Measurements from ENCODE around the gene SEMA5A. TPM values are rescaled to one million over a fixed set of nuclear protein-coding genes. Genes with fewer than 3 reads are reported as not detected.

Gene SEMA5A
- total RNA-seq, 1 donor from 2014 or later = 31.9 TPM

- Mint-ChIP-seq H3K36me3 (ENCODE audit: low read depth) (peaks cover 9% of the 10 kb centered on the region), H3K27ac (ENCODE audit: unreplicated experiment) (no peak overlapping the region), H3K4me3 (no peak overlapping the region), H3K27me3 (ENCODE audit: low read depth) (no peaks in the 10 kb centered on the region), H3K4me1 (peaks cover 25% of the 10 kb centered on the region), H3K9me3 (no peaks in the 10 kb centered on the region)
- no peak for TF ChIP-seq CTCF (conservative IDR thresholded peaks at IDR 0.05)
- no peak for DNase-seq (ENCODE audit: low read depth, low spot score)
Observed at GRCh38 chr5:9466697-9467096, 79.2 kb downstream of the SEMA5A start.

DNA sequence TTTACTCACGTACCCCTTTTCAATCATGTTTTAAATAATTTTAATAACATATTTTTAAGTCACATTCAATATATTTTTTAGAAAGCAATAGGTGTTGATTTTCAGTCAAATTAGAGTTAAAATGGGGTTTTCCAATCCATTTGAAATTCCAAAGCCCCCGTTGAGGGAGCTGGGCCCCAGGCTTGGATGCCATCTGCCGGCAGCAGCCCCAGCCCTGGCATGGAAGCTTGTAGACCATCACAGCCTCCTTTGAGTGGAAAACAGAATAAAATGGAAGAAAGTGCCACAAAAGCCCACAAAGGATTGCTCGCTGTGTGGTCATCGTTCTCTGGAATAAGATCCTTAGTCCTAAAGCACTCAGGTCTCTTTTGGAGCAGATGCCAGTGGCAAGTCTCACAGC lies 81.4 kb downstream of the SEMA5A start:
- no peak overlapping the region for H3K4me3 Mint-ChIP-seq

GRCh38 chr5:9462109-9462508 lies 83.8 kb downstream of the SEMA5A start:
- no peak for TF ChIP-seq CTCF (conservative IDR thresholded peaks at IDR 0.05)
- H3K27me3 Mint-ChIP-seq (ENCODE audit: low read depth) = no peaks in the 10 kb centered on the region
- peaks cover 10% of the 10 kb centered on the region for H3K36me3 Mint-ChIP-seq (ENCODE audit: low read depth)
- H3K9me3 Mint-ChIP-seq = peaks cover 4% of the 10 kb centered on the region
- H3K4me1 Mint-ChIP-seq = peaks cover 26% of the 10 kb centered on the region
- H3K4me3 Mint-ChIP-seq = no peak overlapping the region
- no peak overlapping the region for H3K27ac Mint-ChIP-seq (ENCODE audit: unreplicated experiment)
- no peak for DNase-seq (ENCODE audit: low read depth, low spot score)

More for the DNA sequence above, 81.4 kb downstream of the SEMA5A start:
- Mint-ChIP-seq H3K27me3 (ENCODE audit: low read depth) (no peaks in the 10 kb centered on the region), H3K27ac (ENCODE audit: unreplicated experiment) (no peak overlapping the region), H3K9me3 (no peaks in the 10 kb centered on the region), H3K36me3 (ENCODE audit: low read depth) (peaks cover 6% of the 10 kb centered on the region), H3K4me1 (peaks cover 25% of the 10 kb centered on the region)
- no peak for DNase-seq (ENCODE audit: low read depth, low spot score)
- TF ChIP-seq CTCF (conservative IDR thresholded peaks at IDR 0.05) = no peak

DNA sequence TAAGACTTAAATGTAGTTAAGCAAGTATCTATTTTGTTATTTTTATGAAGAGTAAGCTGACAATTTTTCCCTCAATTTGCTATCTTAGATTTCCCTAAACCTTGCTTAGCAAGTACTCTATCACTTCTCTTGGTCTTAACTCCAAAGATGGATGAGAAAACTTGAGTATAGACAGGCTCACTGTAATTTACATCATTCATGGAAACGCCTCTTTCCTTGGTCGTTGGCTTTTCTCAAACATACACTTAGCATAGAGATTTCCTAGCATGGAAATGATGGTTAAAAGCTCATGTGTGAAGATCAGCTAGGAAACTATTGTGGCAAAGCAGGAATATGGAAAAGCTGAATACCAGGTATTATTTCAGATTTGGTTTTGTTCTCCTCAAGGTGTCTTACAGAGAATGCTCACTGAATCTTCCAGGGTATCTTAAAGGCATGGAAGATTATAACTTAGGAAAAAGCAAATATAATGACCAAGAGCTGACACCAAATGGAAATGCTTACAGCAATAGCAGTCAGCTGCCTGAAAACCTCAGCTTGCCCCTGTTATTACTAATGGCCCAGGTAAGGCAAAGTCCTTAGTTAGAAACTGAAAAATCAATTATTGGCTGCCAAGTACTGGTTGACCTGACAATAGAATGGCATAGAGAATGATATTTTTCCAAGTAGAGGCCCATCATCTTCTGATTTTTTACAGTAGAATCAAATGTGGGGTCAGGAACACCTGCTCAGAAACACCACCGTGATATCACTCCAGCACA lies 84.8 kb downstream of the SEMA5A start:
- no peak for TF ChIP-seq CTCF (conservative IDR thresholded peaks at IDR 0.05)
- peaks cover 30% of the 10 kb centered on the region for H3K4me1 Mint-ChIP-seq
- no peaks in the 10 kb centered on the region for H3K27me3 Mint-ChIP-seq (ENCODE audit: low read depth)
- peaks cover 4% of the 10 kb centered on the region for H3K9me3 Mint-ChIP-seq
- no peak overlapping the region for H3K4me3 Mint-ChIP-seq
- no peak overlapping the region for H3K27ac Mint-ChIP-seq (ENCODE audit: unreplicated experiment)
- no peak for DNase-seq (ENCODE audit: low read depth, low spot score)
- H3K36me3 Mint-ChIP-seq (ENCODE audit: low read depth) = peaks cover 8% of the 10 kb centered on the region

DNA sequence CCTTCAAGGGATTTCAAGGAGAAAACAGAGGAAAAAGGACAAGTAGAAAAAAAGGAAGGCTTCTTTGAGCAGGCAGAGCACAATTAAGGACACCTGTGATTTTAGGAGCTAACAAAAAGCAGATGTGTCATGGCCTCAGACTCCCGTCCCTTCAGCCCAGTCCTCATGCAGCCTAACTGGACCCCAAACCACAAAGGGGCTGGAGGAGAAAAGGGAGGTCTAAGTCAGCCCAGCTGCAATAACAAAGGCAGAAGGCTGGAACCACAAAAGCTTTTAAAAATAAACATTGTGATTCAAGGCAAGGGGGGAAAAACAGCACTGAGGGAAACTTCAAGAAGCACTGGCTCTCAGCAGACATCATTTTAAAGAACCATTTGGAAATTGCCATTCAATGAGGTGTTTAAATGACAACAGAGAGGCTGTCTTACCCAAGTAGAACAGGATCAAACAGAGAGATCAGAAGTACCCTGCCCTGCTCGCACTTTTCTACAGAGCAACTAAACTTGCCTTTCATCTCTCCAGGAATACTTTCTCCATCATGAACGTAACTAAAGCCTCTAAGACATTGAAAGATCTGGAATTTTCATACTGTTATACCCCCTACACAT lies 89.3 kb downstream of the SEMA5A start:
- TF ChIP-seq CTCF (conservative IDR thresholded peaks at IDR 0.05) = no peak

More for the DNA sequence above, 89.3 kb downstream of the SEMA5A start:
- no peak for DNase-seq (ENCODE audit: low read depth, low spot score)
- Mint-ChIP-seq H3K4me3 (peak overlapping the region; percentile 34), H3K36me3 (ENCODE audit: low read depth) (peaks cover 10% of the 10 kb centered on the region), H3K9me3 (peaks cover 7% of the 10 kb centered on the region), H3K27me3 (ENCODE audit: low read depth) (no peaks in the 10 kb centered on the region), H3K4me1 (peaks cover 53% of the 10 kb centered on the region), H3K27ac (ENCODE audit: unreplicated experiment) (peak overlapping the region; percentile 94)

Data from neural crest cell (in vitro differentiated cells).